Articular chondrocyte of knee joint (primary cell): ENCODE data around the gene PATL2. TPM values are rescaled to one million over a fixed set of nuclear protein-coding genes. Genes with fewer than 3 reads are reported as not detected.

Experiments
- small RNA-seq: library from RNA; depleted of rRNA; stranded (forward); fragments of <200 nt; gene quantifications from one replicate; pipeline ENCODE3, GENCODE V24; 2012
- total RNA-seq: library from RNA; depleted of rRNA; stranded (reverse); fragments of >200 nt; gene quantifications from 2 replicates; pipeline ENCODE4 v1.2.3, GENCODE V29; 2012

Gene PATL2
- total RNA-seq, result 0.78 and 0.86 TPM in 2 replicates

GRCh38 chr15:44711096-44711742, at the start of gene PATL2, which contains the start of gene B2M:
PATL2 (minus strand) TSS chr15:44711323; CDS start chr15:44676490, 34,833 bp downstream.
B2M (plus strand) TSS chr15:44711517; CDS start chr15:44711547, 30 bp downstream.

GRCh38 chr15:44736181-44736765, 25.1 kb upstream of the PATL2 start, which contains the start of gene TRIM69:
TRIM69 (plus strand) TSS chr15:44736528; CDS start chr15:44736705, 177 bp downstream.

GRCh38 chr15:44663410-44664308, 47.5 kb downstream of the PATL2 start, which contains the start of gene SPG11:
SPG11 (minus strand) TSS chr15:44663662; CDS start chr15:44663647, 15 bp downstream.

Small RNA genes lying within 50 kb of the gene (small RNA-seq; reads per million reads assigned to genes)
- gene RF00019, result not detected

Other genes starting within 250 kb of the PATL2 start
- 43.8 and 46.8 TPM in 2 replicates for gene EIF3J, start 174.2 kb downstream of the PATL2 start, total RNA-seq
- gene SPG11, start 47.7 kb downstream of the PATL2 start, total RNA-seq, result 78.8 and 85.9 TPM in 2 replicates
- gene B2M, start 194 bp upstream of the PATL2 start, total RNA-seq, result 1,905 and 4,425 TPM in 2 replicates
- gene TRIM69, start 25.2 kb upstream of the PATL2 start, total RNA-seq, result 14.0 and 17.6 TPM in 2 replicates
- gene TERB2, start 245.4 kb upstream of the PATL2 start, total RNA-seq, result not detected in 2 replicates